ENCODE results near the gene DHX29. TPM values are rescaled to one million over a fixed set of nuclear protein-coding genes. Genes with fewer than 3 reads are reported as not detected.

The DHX29 gene
- polyA plus RNA-seq, 3 donors, result 6.8 to 12.0 (median 9.2) TPM

- 28 to 63% (median 56%) methylated on average over 4 of the region's 4 CpGs for WGBS, 3 donors
- no peak overlapping the region for H3K27ac ChIP-seq (ENCODE audit: low read depth, low read length)
Observed at GRCh38 chr5:55241746-55242145, 65.7 kb downstream of the DHX29 start.

GRCh38 chr5:55236800-55237199 is 70.7 kb downstream of the DHX29 start:
- WGBS, 3 donors, result 78 to 82% (median 79%) methylated on average over 10 of the region's 10 CpGs
- H3K27ac ChIP-seq (ENCODE audit: low read depth, low read length), result no peak overlapping the region

- H3K27ac ChIP-seq (ENCODE audit: low read depth, low read length), result no peak overlapping the region
- 3 to 11% (median 6%) methylated on average over 31 of the region's 31 CpGs for WGBS, 3 donors
Observed at GRCh38 chr5:55234121-55234700, 73.3 kb downstream of the DHX29 start.

GRCh38 chr5:55232985-55233928 is 74.2 kb downstream of the DHX29 start, which contains the start of gene CCNO:
Gene CCNO (minus strand): TSS chr5:55233608. CDS start chr5:55233523, 85 bp downstream.
- WGBS, 3 donors, result 0 to 2% (median 1%) methylated on average over 83 to 106 of the region's 106 CpGs
- H3K27ac ChIP-seq (ENCODE audit: low read depth, low read length), result no peak within 1 kb of the TSS

GRCh38 chr5:55232271-55232984 is 75.1 kb downstream of the DHX29 start:
- 1 to 3% (median 2%) methylated on average over 45 of the region's 45 CpGs for WGBS, 3 donors
- H3K27ac ChIP-seq (ENCODE audit: low read depth, low read length), result no peak overlapping the region

GRCh38 chr5:55231919-55232270 is 75.6 kb downstream of the DHX29 start:
- WGBS, 3 donors, result 1 to 5% (median 4%) methylated on average over 11 of the region's 11 CpGs
- no peak overlapping the region for H3K27ac ChIP-seq (ENCODE audit: low read depth, low read length)

GRCh38 chr5:55231029-55231918 is 76.2 kb downstream of the DHX29 start:
- WGBS, 3 donors, result 4 to 5% (median 5%) methylated on average over 43 to 48 of the region's 48 CpGs
- no peak overlapping the region for H3K27ac ChIP-seq (ENCODE audit: low read depth, low read length)

GRCh38 chr5:55230086-55230629 is 77.3 kb downstream of the DHX29 start:
- H3K27ac ChIP-seq (ENCODE audit: low read depth, low read length), result no peak overlapping the region
- 30 to 70% (median 34%) methylated on average over 8 of the region's 8 CpGs for WGBS, 3 donors

- WGBS, 3 donors, result 6 to 9% (median 7%) methylated on average over 30 of the region's 30 CpGs
- no peak overlapping the region for H3K27ac ChIP-seq (ENCODE audit: low read depth, low read length)
Observed at GRCh38 chr5:55227664-55228430, 79.6 kb downstream of the DHX29 start.

GRCh38 chr5:55226934-55227663 is 80.4 kb downstream of the DHX29 start, which contains the start of gene MCIDAS:
Gene MCIDAS (minus strand): TSS chr5:55227315. CDS start chr5:55227138, 177 bp downstream.
- H3K27ac ChIP-seq (ENCODE audit: low read depth, low read length), result no peak within 1 kb of the TSS
- WGBS, 3 donors, result 1% methylated on average over 58 to 80 of the region's 80 CpGs

- WGBS, 3 donors, result 4 to 8% (median 5%) methylated on average over 54 of the region's 54 CpGs
- no peak overlapping the region for H3K27ac ChIP-seq (ENCODE audit: low read depth, low read length)
Observed at GRCh38 chr5:55226027-55226933, 81.2 kb downstream of the DHX29 start.

GRCh38 chr5:55225346-55225745 is 82.1 kb downstream of the DHX29 start:
- no peak overlapping the region for H3K27ac ChIP-seq (ENCODE audit: low read depth, low read length)

GRCh38 chr5:55223812-55224240 is 83.7 kb downstream of the DHX29 start:
- no peak overlapping the region for H3K27ac ChIP-seq (ENCODE audit: low read depth, low read length)
- WGBS, 3 donors, result 46 to 72% (median 49%) methylated on average over 7 of the region's 7 CpGs

GRCh38 chr5:55222985-55223811 is 84.3 kb downstream of the DHX29 start:
- WGBS, 3 donors, result 9 to 39% (median 16%) methylated on average over 61 of the region's 61 CpGs
- H3K27ac ChIP-seq (ENCODE audit: low read depth, low read length), result no peak overlapping the region

Data from adipose tissue (tissue), 3 donors.